GM23338 (cell line): ENCODE results near the gene CHPF. TPM values are rescaled to one million over a fixed set of nuclear protein-coding genes. Genes with fewer than 3 reads are reported as not detected.

Experiments
- ATAC-seq: fragments of 200-7000 bp; cut with Tn5 transposase; 3 replicates; pipeline ENCODE4 v1.9.1; 2020
- DNase-seq: peaks from one replicate; pipeline ENCODE4 v3.0.0-alpha.2; 2015; ENCODE audit warnings: low spot score
- H2AFZ ChIP-seq: fragments of 200-600 bp; sonication (generic); 2 replicates; pipeline ENCODE4 v1.8.0; 2016; ENCODE audit warnings: antibody characterized with exemption, mild to moderate bottlenecking, moderate library complexity
- H3F3A ChIP-seq: fragments of 200-600 bp; sonication (generic); replicated peaks from 2 replicates; pipeline ENCODE4 v1.8.0; 2017; ENCODE audit warnings: antibody characterized with exemption, mixed run types, low read depth
- H3K27ac ChIP-seq: fragments of 200-600 bp; sonication (generic); 2 replicates; pipeline ENCODE4 v1.6.1; 2016; ENCODE audit warnings: low read depth
- H3K27me3 ChIP-seq: fragments of 200-600 bp; sonication (generic); 2 replicates; pipeline ENCODE4 v1.8.0; 2016; ENCODE audit warnings: mild to moderate bottlenecking, mixed run types, moderate library complexity; ENCODE audit not compliant: insufficient read depth
- H3K36me3 ChIP-seq: fragments of 200-600 bp; sonication (generic); 2 replicates; pipeline ENCODE4 v1.8.0; 2016; ENCODE audit warnings: mild to moderate bottlenecking; ENCODE audit not compliant: insufficient read depth
- H3K4me1 ChIP-seq: fragments of 200-600 bp; sonication (generic); 2 replicates; pipeline ENCODE4 v1.8.0; 2016; ENCODE audit warnings: mild to moderate bottlenecking, moderate library complexity; ENCODE audit not compliant: insufficient read depth
- H3K4me2 ChIP-seq: fragments of 200-600 bp; sonication (generic); 2 replicates; pipeline ENCODE4 v1.7.1; 2017; ENCODE audit warnings: mixed run types
- H3K4me3 ChIP-seq: fragments of 200-600 bp; sonication (generic); 2 replicates; pipeline ENCODE4 v1.6.1; 2016; ENCODE audit warnings: mixed run types
- H3K79me2 ChIP-seq: fragments of 200-600 bp; sonication (generic); replicated peaks from 2 replicates; pipeline ENCODE4 v1.8.0; 2017; ENCODE audit warnings: mild to moderate bottlenecking; ENCODE audit not compliant: insufficient read depth
- H3K9me2 ChIP-seq: fragments of 200-600 bp; sonication (generic); 2 replicates; pipeline ENCODE4 v1.8.0; 2017; ENCODE audit not compliant: insufficient read depth
- H4K20me1 ChIP-seq: fragments of 200-600 bp; sonication (generic); replicated peaks from 2 replicates; pipeline ENCODE4 v1.8.0; 2017; ENCODE audit warnings: mild to moderate bottlenecking; ENCODE audit not compliant: insufficient read depth
- H3K27ac Mint-ChIP-seq: 2 replicates; pipeline ENCODE4 v1.8.0; 2020; ENCODE audit warnings: inconsistent platforms, mild to moderate bottlenecking, moderate library complexity, mixed read lengths
- H3K27me3 Mint-ChIP-seq: 3 replicates; pipeline ENCODE4 v1.8.0; 2022; ENCODE audit warnings: low read depth, mild to moderate bottlenecking, moderate library complexity, mixed read lengths, inconsistent platforms; ENCODE audit not compliant: insufficient read depth, poor library complexity
- H3K36me3 Mint-ChIP-seq: 3 replicates; pipeline ENCODE4 v1.8.0; 2021; ENCODE audit warnings: low read depth, mild to moderate bottlenecking, inconsistent platforms, moderate library complexity, mixed read lengths
- H3K4me1 Mint-ChIP-seq: 3 replicates; pipeline ENCODE4 v1.8.0; 2020; ENCODE audit warnings: mild to moderate bottlenecking, inconsistent platforms, mixed read lengths
- H3K4me3 Mint-ChIP-seq: 3 replicates; pipeline ENCODE4 v1.8.0; 2021; ENCODE audit warnings: moderate library complexity, mild to moderate bottlenecking, inconsistent platforms, mixed read lengths
- H3K9me3 Mint-ChIP-seq: 3 replicates; pipeline ENCODE4 v1.8.0; 2020; ENCODE audit warnings: moderate library complexity, mild to moderate bottlenecking, inconsistent platforms, mixed read lengths
- CREB1 ChIP-seq: fragments of 250-450 bp; sonication (Bioruptor Pico); IDR thresholded peaks from 2 replicates; pipeline ENCODE4 v1.5.0; 2020; ENCODE audit warnings: low read depth, mild to moderate bottlenecking, moderate library complexity
- EZH2 ChIP-seq: fragments of 200-600 bp; sonication (generic); IDR thresholded peaks from one replicate; pipeline ENCODE4 v1.8.0; 2017; ENCODE audit warnings: antibody characterized with exemption, mild to moderate bottlenecking, low read depth; ENCODE audit not compliant: unreplicated experiment
- JUNB ChIP-seq: IDR thresholded peaks from one replicate; pipeline ENCODE4 v1.6.1; 2016; ENCODE audit warnings: antibody characterized with exemption; ENCODE audit not compliant: unreplicated experiment
- POLR2AphosphoS5 ChIP-seq: IDR thresholded peaks from 2 replicates; pipeline ENCODE4 v1.6.1; 2016; ENCODE audit warnings: antibody characterized with exemption, low read depth
- STAT1 ChIP-seq: IDR thresholded peaks from one replicate; pipeline ENCODE4 v1.6.1; 2016; ENCODE audit warnings: antibody characterized with exemption; ENCODE audit not compliant: unreplicated experiment
- polyA plus RNA-seq: library from polyadenylated mRNA; unstranded; fragments of >200 nt; fragmentation: Nextera tagmentation; extraction: Ambion mirVana; gene quantifications from 2 replicates; pipeline ENCODE4 v1.2.1, GENCODE V29; 2016
- total RNA-seq: library from RNA; depleted of rRNA; stranded (reverse); fragments of >200 nt; shearing (Covaris generic); gene quantifications from 2 replicates; pipeline ENCODE4 v1.2.3, GENCODE V29; 2014
- TF ChIP-seq, protein P1 (sequence below): fragments of 250-450 bp; sonication (Bioruptor Pico); IDR thresholded peaks from 2 replicates; pipeline ENCODE4 v1.5.0; 2020; ENCODE audit warnings: mild to moderate bottlenecking, moderate library complexity

The CHPF gene
- total and polyA plus RNA-seq, 2 experiments from 2014 or later = 36.5 to 252 TPM

DNA sequence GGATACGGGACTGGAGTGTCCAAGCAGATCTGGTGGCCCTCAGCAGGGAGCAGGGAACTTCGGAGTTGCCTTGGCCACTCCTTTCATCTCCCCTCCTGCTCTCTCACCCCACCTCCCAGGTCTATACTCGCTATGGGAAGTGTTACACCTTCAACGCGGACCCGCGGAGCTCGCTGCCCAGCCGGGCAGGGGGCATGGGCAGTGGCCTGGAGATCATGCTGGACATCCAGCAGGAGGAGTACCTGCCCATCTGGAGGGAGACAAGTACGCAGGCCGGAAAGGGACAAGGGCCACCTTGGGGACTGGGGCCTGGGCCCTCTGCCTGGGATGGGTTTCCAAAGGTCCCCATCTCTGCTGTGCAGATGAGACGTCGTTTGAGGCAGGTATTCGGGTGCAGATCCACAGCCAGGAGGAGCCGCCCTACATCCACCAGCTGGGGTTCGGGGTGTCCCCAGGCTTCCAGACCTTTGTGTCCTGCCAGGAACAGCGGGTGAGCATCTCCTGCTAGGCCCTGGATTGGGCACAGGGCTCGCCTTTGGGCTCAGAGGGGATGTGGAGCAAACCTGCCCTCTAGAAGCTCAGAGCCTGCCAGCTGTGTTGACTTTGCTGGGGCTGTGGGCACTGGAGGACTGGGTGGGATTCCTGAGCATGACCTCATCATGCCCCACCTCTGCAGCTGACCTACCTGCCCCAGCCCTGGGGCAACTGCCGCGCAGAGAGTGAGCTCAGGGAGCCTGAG is 11.8 kb downstream of the CHPF start:
- Histone ChIP-seq H3K27ac (no peak overlapping the region), H3K27me3 (peaks cover 29% of the 10 kb centered on the region), H3K36me3 (no peaks in the 10 kb centered on the region; the same call in 1 of the 2 replicates), H3K4me3 (no peak overlapping the region), H4K20me1 (no peaks in the 10 kb centered on the region), H2AFZ (no peak overlapping the region), H3F3A (no peaks in the 10 kb centered on the region), H3K9me2 (no peaks in the 10 kb centered on the region), H3K79me2 (no peaks in the 10 kb centered on the region), H3K4me2 (no peak overlapping the region), H3K4me1 (peaks cover 10% of the 10 kb centered on the region)
- no peak overlapping the region for H3K27ac Mint-ChIP-seq
- H3K9me3 Mint-ChIP-seq = no peaks in the 10 kb centered on the region
- TF ChIP-seq CREB1 (no peak), EZH2 (no peak), JUNB (no peak), POLR2AphosphoS5 (no peak), STAT1 (no peak)
- TF ChIP-seq, protein P1, sequence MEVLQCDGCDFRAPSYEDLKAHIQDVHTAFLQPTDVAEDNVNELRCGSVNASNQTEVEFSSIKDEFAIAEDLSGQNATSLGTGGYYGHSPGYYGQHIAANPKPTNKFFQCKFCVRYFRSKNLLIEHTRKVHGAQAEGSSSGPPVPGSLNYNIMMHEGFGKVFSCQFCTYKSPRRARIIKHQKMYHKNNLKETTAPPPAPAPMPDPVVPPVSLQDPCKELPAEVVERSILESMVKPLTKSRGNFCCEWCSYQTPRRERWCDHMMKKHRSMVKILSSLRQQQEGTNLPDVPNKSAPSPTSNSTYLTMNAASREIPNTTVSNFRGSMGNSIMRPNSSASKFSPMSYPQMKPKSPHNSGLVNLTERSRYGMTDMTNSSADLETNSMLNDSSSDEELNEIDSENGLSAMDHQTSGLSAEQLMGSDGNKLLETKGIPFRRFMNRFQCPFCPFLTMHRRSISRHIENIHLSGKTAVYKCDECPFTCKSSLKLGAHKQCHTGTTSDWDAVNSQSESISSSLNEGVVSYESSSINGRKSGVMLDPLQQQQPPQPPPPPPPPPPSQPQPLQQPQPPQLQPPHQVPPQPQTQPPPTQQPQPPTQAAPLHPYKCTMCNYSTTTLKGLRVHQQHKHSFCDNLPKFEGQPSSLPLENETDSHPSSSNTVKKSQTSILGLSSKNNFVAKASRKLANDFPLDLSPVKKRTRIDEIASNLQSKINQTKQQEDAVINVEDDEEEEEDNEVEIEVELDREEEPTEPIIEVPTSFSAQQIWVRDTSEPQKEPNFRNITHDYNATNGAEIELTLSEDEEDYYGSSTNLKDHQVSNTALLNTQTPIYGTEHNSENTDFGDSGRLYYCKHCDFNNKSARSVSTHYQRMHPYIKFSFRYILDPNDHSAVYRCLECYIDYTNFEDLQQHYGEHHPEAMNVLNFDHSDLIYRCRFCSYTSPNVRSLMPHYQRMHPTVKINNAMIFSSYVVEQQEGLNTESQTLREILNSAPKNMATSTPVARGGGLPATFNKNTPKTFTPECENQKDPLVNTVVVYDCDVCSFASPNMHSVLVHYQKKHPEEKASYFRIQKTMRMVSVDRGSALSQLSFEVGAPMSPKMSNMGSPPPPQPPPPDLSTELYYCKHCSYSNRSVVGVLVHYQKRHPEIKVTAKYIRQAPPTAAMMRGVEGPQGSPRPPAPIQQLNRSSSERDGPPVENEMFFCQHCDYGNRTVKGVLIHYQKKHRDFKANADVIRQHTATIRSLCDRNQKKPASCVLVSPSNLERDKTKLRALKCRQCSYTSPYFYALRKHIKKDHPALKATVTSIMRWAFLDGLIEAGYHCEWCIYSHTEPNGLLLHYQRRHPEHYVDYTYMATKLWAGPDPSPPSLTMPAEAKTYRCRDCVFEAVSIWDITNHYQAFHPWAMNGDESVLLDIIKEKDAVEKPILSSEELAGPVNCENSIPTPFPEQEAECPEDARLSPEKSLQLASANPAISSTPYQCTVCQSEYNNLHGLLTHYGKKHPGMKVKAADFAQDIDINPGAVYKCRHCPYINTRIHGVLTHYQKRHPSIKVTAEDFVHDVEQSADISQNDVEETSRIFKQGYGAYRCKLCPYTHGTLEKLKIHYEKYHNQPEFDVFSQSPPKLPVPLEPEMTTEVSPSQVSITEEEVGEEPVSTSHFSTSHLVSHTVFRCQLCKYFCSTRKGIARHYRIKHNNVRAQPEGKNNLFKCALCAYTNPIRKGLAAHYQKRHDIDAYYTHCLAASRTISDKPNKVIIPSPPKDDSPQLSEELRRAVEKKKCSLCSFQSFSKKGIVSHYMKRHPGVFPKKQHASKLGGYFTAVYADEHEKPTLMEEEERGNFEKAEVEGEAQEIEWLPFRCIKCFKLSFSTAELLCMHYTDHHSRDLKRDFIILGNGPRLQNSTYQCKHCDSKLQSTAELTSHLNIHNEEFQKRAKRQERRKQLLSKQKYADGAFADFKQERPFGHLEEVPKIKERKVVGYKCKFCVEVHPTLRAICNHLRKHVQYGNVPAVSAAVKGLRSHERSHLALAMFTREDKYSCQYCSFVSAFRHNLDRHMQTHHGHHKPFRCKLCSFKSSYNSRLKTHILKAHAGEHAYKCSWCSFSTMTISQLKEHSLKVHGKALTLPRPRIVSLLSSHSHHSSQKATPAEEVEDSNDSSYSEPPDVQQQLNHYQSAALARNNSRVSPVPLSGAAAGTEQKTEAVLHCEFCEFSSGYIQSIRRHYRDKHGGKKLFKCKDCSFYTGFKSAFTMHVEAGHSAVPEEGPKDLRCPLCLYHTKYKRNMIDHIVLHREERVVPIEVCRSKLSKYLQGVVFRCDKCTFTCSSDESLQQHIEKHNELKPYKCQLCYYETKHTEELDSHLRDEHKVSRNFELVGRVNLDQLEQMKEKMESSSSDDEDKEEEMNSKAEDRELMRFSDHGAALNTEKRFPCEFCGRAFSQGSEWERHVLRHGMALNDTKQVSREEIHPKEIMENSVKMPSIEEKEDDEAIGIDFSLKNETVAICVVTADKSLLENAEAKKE (CRISPR knock-in tag) = no peak
- ATAC-seq (no peak), DNase-seq (no peak)
- no peaks in the 10 kb centered on the region for H3K36me3 Mint-ChIP-seq
- H3K27me3 Mint-ChIP-seq = peaks cover 44% of the 10 kb centered on the region
- peaks cover 27% of the 10 kb centered on the region for H3K4me1 Mint-ChIP-seq
- no peak overlapping the region for H3K4me3 Mint-ChIP-seq
